GM20431 (cell line): ENCODE measurements around the gene GNG13.
"Not testable (repeated sequence)": the region's sequence is repeated elsewhere in the genome, so short reads cannot be mapped to it uniquely, and the experiment has no call there.

Source experiments
- in situ Hi-C: fragments of 300-500 bp; cut with MseI, MboI; formaldehyde crosslinking; loops from one replicate; pipeline ENCODE4 v1.15.0; 2020; ENCODE audit warnings: low sequenced_read_pairs; ENCODE audit not compliant: unreplicated experiment

GNG13 gene

DNA sequence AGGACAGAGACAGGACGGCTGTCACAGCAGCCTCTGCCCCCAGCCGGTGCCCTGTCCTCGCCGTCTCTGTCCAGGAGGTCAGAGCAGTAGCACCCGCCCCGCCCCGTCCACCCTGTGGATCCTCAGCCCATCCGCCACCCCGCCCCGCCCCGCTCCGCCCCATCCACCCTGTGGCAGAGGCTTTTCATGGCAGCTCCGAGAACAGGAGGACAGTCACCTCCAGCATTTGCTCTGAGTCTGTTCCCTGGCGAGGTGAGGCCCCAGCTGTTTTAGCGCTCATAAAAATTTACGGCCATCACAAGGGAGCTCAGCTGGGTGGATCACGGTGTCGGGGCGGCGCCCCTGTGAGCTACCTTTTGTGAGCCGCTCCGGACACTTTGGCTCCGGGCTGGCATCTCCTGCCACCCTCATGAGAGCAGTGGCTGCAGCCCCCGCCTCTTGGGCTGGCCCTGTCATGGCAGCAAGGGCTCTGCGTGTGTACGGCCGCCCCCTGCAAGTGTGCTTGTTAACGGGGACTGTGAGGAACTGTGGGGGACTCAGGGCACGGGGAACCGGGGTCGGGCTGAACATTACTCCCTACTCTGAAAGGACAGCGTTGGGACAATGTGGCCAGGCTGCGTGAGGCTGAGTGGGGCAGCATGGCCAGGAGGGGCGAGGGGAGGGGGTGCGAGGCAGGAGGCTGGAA is 32.3 kb upstream of the GNG13 start:
- in situ Hi-C loops: no loop called here

DNA sequence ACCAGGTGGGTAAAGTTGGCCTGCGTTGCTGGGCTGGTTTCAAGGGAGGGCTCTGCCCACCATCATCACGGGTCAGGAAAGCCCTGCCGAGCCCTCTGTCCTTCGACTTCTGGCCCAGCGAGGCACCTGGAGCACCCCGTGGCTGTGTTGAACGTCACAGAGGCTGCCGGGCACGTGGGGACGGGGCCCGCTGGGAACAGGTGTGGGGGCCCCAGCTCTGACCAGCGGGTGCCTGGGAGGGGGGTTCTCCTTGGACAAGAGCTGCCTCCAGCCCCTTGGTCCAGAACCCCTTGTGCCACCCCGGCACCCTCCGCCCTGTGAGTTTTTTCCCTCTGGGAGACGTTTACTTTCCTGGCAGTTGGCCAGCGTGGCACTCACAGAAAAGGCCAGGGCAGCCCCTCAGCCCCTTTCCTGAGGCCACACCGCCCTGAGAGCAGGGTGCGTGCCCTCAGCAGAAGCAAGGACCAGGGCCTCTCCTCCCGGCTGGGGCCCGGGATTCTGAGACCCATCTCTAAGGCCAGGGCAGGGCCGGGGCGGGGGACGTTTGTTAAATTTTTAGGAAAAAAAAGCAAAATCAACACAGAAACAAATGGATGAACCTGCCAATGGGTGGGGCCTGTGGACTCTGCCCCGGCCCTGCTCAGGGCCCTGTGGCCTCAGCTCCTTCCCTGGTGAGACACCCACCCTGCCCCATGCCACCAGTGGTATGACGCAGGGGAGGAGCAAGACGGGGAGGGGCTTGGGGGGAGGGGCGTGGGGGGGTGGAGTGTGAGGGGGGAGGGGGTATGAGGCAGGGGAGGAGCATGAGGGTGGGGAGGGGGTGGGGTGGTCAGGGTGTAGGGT is 31.3 kb upstream of the GNG13 start:
- in situ Hi-C loops: no loop called here

DNA sequence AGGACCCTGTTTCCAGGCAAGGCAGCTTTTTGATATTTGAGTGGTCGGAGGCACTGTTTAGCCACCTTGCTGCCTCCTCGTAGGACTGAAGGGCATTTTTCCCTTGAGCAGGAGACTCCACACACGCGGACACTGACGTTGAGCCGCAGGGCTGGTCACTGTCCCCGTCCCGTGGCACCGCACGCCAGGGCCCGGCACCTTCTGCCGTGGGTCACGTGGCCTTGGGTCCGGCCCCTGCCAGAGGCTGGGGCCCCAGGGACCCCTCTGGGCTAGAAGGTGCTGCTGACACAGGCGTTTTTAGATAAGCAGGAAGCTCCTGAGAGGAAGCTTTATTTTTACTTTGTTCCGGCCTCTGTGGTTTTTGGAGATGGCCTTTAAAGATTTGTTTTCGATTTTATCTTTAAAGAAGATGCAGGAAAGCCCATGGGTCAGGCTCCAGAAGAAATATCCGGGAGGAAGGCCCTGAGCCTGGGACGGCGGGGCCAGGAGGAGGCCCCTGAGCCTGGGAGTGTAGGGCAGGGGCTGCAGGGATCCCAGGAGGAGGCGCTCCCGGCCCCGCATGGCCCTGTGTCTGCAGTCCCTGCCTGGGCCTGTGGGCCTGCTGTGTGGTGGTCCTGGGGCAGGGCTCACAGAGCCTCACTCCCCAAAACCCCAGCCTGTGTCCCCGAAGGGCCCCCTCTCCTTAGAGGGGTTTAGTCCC is 30.5 kb upstream of the GNG13 start:
- in situ Hi-C loops: no loop called here

DNA sequence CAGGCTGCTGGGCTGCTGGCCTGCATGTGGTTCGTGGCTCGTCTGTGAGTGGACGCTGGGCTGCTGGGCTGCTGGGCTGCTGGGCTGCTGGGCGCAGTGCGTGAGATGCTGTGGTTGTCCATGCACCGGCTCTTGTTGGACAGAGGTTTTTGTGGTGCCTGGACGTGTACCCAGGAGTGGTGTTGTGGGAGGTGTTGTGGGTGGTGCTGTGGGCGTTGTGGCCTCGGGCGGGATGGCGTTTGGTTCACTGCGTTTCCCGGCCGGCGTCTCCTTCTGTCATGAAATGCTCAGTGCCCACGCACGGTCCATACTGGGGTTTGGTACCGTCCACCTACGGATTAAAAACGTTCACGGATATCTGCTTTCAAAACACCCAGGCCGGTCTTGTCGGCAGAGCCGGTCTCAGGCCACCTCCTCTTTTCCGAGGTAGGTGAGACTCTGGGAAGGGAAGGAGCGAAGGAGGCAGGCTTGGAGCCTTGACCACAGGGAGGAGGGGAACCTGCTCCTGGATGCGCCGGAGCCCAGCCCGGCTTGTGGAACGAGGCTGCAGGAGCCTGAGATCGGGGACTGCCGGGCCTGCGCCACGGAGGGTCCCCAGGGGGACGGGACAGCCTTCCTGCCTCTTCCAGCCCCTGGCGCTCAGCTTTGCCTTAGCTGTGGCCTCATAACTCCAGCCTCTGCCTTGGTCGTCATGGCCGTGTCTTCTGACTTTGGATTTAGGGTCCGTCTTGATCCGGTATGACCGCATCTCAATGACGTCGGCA is 29.8 kb upstream of the GNG13 start:
- in situ Hi-C loops: no loop called here

DNA sequence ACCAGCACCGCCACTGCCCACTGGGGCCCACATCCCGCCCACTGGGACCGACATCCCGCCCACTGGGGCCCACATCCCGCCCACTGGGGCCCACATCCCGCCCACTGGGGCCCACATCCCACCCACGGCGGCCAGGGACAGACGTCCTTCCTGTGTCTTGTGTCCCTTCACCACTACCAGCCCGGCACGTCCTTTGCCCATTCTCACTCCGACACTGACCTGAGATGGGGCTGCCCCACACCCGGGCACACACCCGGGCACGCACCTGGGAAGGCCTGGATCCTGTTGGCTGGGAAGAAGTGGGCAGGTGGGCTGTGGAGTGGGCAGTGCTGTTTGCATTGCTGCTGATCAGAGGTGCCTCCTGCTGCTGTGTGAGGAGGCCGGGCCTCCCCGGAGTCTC is 28.4 kb upstream of the GNG13 start:
- in situ Hi-C loops: no loop called here

DNA sequence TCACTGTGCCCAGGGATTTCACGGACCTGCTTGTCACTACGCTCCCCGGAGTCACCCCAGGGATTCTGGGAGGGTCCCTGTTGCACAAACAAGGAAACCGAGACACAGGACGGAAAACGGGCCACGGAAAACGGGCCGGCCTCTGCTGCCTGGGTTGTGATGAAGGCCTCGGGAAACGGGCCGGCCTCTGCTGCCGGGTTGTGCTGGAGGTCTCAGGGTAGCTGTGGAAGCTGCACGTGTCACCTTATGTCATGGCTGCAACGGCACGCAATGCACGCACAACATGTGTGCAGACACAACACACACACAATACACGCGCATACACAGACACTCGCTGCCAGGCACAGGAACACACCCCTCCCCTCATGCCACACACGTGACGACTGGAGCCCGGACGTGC is 27.0 kb upstream of the GNG13 start:
- in situ Hi-C loops: no loop called here

DNA sequence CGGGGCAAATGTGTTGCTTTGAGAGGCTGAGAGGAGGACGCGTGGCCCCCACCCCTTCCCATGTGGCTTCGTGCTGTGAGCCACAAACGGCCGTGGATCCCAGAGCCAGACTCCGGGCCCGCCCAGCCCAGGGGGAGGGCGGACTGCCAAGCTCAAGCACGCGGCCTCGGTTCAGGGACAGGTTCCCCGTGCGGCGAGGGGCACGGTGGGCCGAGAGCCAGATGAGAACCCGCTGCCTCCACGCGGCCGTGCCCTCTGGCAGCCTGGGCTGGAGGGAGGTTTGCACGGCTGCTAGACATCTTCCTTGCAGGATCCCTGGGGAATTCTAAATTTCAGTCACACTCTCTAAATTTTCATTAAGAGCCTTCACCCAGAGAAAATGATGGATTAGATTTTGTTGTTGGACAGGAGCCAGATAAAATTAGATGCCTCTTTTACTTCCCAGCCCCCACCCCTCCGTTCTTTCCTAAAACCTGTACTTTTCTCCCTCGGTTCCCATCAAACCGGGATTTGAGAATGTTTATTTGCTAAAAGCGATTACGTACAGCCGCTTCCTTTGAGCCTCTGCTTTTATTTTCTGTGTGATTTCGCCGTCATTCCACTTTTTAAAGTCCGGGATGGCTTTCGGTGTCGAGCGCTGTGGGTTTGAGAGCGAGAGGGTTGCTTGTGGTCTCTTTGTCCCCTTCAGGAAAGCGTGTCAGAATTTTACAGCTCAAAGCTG is 25.0 kb upstream of the GNG13 start:
- in situ Hi-C loops: no loop called here

DNA sequence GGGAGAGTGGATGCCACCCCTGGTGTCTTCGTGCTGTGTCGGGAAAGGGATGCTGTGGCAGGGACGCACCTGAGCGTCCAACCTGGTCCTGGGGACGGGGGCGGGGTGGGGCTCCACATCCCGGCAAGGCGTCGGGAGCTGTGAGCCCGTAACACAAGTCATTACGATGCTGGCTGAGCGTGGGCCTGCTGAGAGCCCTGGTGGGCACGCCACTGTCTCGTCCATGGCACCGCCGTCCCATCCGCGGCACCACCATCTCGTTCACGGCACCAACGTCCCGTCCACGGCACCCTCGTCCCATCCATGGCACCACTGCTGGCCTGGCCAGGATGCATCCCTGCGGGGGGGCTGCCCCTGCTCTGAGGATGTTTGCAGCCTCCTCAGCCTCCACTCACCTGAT is 24.1 kb upstream of the GNG13 start:
- in situ Hi-C loops: no loop called here

DNA sequence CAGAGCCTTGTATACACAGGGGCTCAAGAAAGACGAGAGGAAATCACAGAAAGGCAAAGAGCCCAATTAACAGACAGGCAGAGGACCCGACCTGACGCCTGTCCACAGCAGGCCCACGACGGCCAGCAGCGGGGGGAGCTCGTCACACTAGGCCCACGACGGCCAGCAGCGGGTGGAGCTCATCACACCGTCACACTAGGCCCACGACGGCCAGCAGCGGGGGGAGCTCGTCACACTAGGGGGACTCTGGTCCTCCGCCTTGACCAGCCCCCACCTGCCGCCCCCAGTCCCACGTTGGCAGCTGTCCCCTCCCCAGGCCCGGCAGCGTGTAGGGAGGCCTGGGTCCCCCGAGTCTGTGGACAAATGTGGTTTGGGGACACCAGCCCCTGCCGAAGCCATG is 23.7 kb upstream of the GNG13 start:
- in situ Hi-C loops: no loop called here

DNA sequence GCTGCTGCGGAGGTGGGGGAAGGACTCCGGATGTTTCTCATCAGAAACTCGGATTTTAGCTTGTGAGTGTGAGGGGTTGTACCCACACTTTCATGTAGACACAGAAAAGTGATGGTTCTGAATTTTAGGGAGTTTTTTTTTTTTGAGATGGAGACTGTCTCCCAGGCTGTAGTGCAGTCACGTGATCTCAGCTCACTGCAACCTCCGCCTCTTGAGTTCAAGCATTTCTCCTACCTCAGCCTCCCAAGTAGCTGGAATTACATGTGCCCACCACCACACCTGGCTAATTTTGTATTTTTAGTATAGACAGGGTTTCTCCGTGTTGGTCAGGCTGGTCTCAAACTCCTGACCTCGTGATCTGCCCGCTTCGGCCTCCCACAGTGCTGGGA is 22.4 kb upstream of the GNG13 start:
- in situ Hi-C loops: no loop called here

DNA sequence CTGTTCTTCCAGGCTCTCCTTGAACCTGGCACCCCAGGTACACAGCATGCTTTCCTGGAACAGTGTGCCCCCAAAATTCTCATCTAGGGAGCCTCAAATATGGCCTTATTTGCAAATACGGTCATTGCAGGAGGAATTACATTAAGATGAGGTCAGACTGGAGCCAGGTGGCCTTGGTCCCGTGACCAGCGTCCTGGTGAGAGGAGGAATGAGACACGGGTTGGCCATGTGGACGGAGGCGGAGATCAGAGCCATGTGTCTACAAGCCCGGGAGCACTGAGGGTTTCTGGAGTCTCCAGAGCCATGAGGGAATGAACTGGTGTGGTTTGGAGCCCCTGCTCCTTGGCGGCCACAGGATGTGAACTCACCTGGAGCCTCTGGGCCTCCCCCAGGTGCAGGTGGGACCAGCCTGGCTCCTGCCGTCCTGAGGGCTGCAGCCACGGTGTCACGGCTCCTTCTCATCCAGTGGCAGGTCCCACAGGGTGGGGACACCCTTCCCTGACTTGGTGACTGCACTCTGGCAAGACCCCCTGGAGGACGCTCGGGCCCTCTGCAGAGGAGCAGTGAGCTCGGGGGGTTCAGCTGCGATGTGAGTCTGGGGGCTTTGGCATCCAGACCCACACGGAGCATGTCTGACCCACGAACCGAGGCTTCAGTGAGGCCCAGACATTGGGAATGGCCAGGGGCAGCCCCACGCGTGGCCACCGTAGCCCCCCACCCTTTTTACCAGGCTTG is 21.8 kb upstream of the GNG13 start:
- in situ Hi-C loops: no loop called here

DNA sequence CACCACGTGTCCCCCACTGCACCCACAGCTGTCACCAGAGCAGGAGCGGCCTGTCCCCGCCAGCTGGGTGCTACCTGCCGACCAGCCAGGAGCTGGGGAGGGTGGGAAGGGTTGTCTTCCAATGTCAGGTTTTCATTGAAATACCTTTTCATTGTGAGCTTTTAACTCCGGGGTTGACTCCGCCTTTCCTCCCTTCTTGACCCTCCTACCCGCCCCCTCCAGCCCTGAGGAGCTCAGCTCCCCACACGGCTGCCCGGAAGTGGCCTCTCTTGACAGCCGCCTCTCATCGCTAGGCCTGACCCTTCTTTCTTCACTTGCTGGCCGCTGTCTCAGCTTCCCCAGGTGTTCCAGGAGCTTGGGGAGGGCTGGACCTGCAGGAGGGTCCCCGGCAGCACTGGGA is 21.2 kb upstream of the GNG13 start:
- in situ Hi-C loops: no loop called here

DNA sequence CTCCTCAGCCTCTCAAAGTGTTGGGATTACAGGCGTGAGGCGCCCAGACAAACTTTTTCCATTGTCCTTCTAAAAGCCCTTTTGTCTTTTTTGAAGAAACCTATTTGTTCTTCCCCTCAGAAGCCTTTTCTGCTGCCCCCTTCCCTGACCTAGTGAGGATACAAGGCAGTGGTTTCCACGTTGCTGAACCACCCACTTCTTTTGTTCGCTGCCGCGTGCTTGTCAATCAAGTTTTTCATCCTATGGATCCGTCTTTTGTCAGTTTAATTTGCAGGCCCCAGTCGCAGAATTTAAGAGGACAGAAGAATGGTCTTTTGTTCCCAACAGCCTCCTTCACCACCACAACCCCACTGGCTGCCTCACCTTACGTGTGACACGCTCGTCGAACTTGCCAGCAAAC is 20.2 kb upstream of the GNG13 start:
- in situ Hi-C loops: no loop called here

DNA sequence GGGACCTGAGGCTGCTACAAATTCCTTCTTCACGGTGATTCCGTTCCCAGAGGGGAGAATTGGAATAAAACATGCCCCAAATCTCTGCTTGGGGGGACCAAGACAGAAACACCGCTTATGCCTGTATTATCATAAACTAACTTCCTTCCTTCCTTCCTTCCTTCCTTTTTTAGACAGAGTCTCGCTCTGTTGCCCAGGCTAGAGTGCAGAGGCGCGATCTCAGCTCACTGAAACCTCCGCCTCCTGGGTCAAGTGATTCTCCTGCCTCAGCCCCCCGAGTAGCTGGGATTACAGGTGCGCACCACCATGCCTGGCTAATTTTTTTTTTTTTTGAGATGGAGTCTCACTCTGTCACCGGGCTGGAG is 19.5 kb upstream of the GNG13 start:
- in situ Hi-C loops: not testable (repeated sequence)

DNA sequence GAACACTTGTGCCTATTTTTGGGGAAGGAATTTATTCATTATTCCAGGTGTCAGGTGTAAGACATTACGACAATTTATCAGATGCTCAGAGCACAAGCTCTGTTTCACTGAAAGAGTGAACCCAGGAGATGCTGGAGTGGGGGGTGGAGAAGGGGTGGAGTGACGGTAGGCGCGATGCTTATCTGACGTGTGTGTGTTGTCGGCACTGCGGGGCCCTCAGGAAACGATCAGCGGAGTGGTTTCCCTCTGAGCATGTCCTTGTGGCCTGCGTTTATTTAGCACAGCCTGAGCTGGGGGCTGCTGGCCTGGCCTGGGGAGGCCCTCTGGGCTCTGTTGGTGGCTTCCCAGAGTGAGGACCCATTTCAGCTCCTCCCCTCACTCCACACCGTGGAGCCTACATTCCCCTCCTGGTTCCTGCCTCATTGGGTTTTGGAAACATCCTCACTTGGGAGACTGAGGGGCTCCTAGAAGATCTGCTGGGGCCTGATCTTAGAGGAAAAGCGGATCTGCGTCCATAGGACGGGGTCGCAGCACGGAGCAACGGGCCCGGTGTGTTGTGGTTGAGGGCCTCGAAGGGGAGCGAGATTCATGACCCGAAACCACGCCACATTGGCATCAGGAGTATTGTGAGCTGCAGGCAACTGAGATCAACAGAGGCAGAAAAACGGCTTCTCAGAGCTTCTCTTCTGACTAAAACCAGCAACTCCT is 19.0 kb upstream of the GNG13 start:
- in situ Hi-C loops: no loop called here

DNA sequence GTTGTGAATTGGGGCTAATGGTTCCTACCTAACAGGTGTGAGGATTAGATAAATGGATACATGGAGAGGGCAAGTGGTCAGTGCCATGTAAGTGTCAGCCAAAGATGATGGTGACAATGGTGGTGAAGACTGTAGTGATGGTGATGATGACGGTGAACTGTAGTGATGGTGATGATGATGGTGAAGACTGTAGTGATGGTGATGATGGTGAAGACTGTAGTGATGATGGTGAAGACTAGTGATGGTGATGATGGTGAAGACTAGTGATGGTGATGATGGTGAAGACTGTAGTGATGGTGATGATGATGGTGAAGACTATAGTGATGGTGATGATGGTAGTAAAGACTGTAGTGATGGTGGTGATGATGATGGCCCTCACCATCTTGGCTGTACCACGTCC is 18.1 kb upstream of the GNG13 start:
- in situ Hi-C loops: no loop called here

DNA sequence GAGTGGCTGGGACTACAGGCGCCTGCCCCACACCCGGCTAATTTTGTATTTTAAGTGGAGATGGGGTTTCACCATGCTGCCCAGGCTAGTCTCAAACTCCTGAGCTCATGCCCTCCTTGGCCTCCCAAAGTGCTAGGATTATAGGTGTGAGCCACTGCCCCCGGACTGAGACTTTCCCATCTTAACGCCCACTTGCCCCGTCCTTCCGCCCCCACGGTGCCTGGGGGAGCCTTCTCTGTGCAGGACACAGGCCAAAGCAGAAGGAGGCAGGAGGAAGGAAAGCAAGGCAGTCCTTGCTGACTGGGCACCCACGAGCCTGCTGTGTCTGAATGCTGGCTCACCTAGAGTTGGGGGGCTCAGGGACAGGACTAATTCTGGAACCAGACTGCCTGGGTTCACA is 17.6 kb upstream of the GNG13 start:
- in situ Hi-C loops: no loop called here

DNA sequence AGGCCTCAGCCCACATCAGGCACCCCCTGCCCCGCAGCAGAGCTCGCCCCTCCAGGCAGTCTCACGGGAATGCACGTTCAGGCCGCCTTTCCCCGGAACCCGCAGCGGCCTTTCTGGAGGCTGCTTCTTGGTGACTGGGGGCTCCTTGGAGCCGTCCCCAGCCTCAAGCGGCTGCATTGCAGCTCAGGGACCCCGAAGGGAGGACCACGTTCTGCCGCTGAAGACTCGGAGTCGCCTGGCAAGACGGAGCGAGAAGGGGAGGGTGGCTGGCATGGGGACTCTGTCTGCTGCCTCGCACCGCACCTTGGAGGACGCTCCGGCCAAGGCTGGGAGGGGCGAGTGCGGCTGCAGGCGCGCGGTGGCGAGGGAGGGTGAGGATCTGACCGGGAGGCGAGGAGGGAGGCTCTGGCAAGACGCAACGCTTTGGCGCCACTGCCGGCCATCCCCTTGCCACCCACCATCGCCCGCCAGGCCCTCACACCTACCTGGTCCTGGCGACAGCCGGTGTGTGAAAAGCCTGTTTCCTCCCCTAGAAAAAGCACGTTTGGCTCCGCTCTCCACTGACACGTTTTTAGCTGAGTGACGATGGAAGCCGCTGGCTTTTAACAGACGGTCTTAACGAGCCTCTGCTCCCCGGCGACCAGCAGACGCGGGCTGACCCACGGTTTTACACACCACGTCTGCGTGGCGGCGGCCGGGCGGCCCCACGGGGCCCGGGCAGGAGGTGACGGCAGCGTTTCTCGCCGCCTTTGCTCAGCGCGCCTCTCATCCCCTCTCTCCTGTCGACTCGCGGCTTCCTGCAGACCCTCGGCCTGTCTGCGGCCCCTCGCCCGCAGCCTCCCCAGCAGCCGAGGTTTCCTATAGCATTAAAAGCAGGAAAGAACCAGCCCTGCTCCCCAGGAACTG is 16.7 kb upstream of the GNG13 start:
- in situ Hi-C loops: no loop called here
